ENCODE measurements around the gene SMPD4. TPM values are rescaled to one million over a fixed set of nuclear protein-coding genes. Genes with fewer than 3 reads are reported as not detected.
"Not testable (repeated sequence)": the region's sequence is repeated elsewhere in the genome, so short reads cannot be mapped to it uniquely, and the experiment has no call there.

The SMPD4 gene, protein sequence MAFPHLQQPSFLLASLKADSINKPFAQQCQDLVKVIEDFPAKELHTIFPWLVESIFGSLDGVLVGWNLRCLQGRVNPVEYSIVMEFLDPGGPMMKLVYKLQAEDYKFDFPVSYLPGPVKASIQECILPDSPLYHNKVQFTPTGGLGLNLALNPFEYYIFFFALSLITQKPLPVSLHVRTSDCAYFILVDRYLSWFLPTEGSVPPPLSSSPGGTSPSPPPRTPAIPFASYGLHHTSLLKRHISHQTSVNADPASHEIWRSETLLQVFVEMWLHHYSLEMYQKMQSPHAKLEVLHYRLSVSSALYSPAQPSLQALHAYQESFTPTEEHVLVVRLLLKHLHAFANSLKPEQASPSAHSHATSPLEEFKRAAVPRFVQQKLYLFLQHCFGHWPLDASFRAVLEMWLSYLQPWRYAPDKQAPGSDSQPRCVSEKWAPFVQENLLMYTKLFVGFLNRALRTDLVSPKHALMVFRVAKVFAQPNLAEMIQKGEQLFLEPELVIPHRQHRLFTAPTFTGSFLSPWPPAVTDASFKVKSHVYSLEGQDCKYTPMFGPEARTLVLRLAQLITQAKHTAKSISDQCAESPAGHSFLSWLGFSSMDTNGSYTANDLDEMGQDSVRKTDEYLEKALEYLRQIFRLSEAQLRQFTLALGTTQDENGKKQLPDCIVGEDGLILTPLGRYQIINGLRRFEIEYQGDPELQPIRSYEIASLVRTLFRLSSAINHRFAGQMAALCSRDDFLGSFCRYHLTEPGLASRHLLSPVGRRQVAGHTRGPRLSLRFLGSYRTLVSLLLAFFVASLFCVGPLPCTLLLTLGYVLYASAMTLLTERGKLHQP
- 18.1 TPM for total RNA-seq

- peak; percentile 95 for DNase-seq
Observed at GRCh38 chr2:130181325-130181879, at the start of gene SMPD4. Gene SMPD4 (minus strand): TSS chr2:130181602. CDS start chr2:130176592, 5,010 bp downstream.

DNA sequence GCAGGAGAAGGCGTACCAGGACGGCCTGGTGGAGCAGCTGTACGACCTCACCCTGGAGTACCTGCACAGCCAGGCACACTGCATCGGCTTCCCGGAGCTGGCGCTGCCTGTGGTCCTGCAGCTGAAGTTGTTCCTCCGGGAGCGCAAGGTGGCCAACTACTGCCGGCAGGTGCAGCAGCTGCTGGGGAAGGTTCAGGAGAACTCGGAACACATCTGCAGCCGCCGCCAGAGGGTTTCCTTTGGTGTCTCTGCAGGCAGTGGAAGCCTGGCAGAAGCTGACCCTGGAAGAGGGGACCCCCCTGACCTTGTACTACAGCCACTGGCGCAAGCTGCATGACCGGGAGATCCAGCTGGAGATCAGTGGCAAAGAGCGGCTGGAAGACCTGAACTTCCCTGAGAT, 49.5 kb upstream of the SMPD4 start:
- not testable (repeated sequence) for DNase-seq

DNA sequence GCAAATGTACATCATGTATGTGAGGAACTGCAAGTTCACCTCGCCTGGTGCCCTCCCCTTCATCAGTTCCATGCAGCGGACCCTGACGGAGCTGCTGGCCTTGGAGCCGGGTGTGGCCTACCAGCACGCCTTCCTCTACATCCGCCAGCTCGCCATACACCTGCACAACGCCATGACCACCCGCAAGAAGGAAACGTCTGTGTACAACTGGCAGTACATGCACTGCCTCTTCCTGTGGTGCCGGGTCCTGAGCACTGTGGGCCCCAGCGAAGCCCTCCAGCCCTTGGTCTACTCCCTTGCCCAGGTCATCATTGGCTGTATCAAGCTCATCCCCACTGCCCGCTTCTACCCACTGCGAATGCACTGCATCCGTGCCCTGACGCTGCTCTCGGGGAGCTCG, 49.0 kb upstream of the SMPD4 start:
- DNase-seq, result not testable (repeated sequence)

GRCh38 chr2:130229161-130229510, 47.7 kb upstream of the SMPD4 start:
- not testable (repeated sequence) for DNase-seq

- DNase-seq, result not testable (repeated sequence)
Observed at GRCh38 chr2:130228467-130229160, 47.2 kb upstream of the SMPD4 start.

- not testable (repeated sequence) for DNase-seq
Observed at GRCh38 chr2:130228005-130228404, 46.6 kb upstream of the SMPD4 start.

- DNase-seq, result not testable (repeated sequence)
Observed at GRCh38 chr2:130222523-130222922, 41.1 kb upstream of the SMPD4 start.

- DNase-seq, result not testable (repeated sequence)
Observed at GRCh38 chr2:130220505-130220904, 39.1 kb upstream of the SMPD4 start.

DNA sequence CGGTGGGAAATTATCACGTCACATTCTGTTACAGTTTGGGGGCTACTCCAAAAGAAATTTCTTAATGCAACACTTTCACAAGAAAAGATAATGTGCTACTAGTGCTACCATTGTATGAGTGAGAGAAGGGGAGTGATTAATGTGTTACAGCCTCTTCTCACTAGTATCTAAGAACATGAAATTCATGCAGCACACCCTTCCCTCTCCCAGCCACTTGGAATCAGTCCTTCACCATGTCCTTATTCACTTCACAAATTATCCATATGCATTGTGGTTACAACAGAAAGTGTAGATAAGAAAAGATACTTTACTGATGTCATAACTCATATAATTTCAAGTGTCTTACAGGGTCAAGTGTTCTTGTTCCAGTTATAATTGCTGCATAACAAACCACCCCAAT, 37.7 kb upstream of the SMPD4 start:
- not testable (repeated sequence) for DNase-seq

DNA sequence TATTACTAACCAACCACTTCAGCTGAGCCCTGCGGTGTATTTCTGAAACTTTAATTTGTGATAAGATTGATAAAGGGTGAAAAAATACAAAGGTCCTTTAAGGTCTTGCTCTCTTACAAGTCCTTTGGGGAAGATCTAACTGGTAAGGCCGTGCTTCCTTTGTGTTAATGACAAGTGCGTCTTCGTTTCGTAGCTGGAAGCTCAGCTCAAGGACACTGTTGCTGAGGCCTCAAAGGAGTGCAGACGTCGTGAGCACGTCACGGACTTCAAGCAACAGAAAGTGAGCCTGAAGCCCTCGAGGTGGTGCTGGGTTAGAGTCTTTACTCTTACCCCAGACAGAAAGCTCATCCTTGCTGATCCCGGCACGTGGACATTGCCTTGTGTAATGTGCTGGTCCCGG, 25.6 kb upstream of the SMPD4 start:
- DNase-seq, result not testable (repeated sequence)

DNA sequence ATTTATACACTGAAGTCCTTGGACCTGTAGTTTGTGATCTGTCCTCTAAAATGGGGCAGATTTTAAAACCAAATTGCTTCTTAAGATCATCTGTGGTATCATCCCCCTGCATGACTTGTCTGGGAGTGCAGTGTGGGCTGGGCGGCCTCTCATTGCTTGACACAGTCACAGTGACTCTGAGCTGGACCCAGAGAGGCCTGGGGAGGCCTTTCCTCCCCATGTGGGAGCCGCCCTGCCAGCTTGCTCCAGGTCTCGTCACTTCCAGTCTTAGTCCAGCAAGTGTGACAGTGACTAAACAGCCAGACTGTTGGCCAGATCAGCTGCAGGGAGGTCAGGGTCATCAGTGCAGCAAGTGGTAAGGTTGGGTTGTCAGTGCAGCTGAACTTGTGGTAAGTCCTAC, 21.7 kb upstream of the SMPD4 start:
- DNase-seq, result not testable (repeated sequence)

DNA sequence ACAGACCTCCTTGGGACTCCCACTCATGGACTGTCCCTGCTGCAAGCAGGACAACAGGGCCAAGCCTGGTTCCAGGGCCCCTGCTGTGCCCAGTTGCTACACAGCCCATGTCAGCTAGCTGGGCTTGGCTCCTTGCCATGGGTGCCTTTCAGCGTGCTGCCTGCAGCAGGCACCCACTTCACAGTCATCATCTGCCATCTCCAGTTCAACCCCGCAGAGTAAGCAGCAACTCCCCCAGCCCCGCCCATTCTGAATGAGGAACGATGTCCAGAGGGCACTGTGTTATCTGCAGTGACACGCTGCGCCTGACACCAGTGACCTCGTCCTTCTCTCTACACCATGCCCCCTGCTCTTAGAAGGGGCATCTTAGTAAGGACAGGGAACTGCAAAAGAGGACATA, 21.1 kb upstream of the SMPD4 start:
- DNase-seq, result not testable (repeated sequence)

GRCh38 chr2:130198343-130198742, 16.9 kb upstream of the SMPD4 start, which contains the start of gene TUBA3E:
Gene TUBA3E (minus strand): TSS chr2:130198439. CDS start chr2:130198360, 79 bp downstream.
- no peak for DNase-seq

DNA sequence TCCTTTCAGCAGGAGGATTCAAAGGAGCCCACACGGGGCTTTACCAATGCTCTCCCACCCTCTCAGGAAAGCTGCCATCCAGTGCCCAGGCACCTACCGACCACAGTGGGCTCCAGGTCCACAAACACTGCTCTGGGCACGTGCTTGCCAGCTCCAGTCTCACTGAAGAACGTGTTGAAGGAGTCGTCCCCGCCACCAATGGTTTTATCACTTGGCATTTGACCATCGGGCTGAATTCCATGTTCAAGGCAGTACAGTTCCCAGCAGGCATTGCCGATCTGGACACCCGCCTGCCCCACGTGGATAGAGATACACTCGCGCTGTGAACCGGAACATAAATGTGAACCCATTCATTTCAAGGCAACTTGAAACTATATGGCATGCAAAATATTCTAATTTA, 14.7 kb upstream of the SMPD4 start:
- not testable (repeated sequence) for DNase-seq

- not testable (repeated sequence) for DNase-seq
Observed at GRCh38 chr2:130195089-130195635, 13.8 kb upstream of the SMPD4 start.

DNA sequence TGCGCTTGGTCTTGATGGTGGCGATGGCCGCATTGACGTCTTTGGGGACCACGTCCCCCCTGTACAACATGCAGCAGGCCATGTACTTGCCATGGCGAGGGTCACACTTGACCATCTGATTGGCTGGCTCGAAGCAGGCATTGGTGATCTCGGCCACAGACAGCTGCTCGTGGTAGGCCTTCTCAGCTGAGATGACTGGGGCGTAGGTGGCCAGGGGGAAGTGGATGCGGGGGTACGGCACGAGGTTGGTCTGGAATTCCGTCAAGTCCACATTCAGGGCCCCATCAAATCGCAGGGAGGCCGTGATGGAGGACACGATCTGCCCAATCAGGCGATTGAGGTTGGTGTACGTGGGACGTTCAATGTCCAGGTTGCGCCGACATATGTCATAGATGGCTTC, 12.4 kb upstream of the SMPD4 start:
- not testable (repeated sequence) for DNase-seq

GRCh38 chr2:130192451-130192850, 11.0 kb upstream of the SMPD4 start:
- DNase-seq, result not testable (repeated sequence)

GRCh38 chr2:130191319-130191718, 9.9 kb upstream of the SMPD4 start:
- DNase-seq, result not testable (repeated sequence)

GRCh38 chr2:130190237-130190636, 8.8 kb upstream of the SMPD4 start:
- no peak for DNase-seq

DNA sequence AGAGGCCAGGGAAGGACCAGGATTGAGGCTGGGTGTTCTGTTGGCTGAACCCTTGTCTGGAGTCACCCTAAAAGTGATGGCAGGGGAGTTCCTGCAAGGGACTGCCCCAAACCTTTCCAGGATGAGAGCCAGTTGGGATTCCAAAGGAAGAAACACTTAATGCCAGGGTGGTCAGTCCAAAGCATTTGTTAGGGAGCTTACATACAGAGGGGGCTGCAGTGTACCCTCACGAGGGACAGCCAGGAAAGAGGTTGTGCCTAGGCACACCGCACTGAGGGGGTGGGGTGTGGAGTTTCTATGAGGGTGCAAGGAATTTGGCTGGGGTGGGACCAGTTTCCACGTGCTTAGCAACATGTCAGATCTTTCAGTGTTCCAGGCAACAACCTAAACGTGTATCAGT, 7.6 kb upstream of the SMPD4 start:
- not testable (repeated sequence) for DNase-seq

- not testable (repeated sequence) for DNase-seq
Observed at GRCh38 chr2:130187859-130188792, 6.7 kb upstream of the SMPD4 start.
